BE2C (cell line): Measurements from ENCODE around the gene RALBP1.
"Not testable (repeated sequence)": the region's sequence is repeated elsewhere in the genome, so short reads cannot be mapped to it uniquely, and the experiment has no call there.

Source experiments
- DNase-seq: peaks from one replicate; pipeline ENCODE4 v3.0.0-alpha.2; 2020
- H3K27me3 ChIP-seq: fragments of 250-450 bp; sonication (Bioruptor Pico); 2 replicates; pipeline ENCODE4 v1.5.1; 2020; ENCODE audit warnings: mild to moderate bottlenecking
- H3K36me3 ChIP-seq: fragments of 250-450 bp; sonication (Bioruptor Pico); 2 replicates; pipeline ENCODE4 v1.5.1; 2020; ENCODE audit warnings: mild to moderate bottlenecking
- H3K4me1 ChIP-seq: fragments of 250-450 bp; sonication (Bioruptor Pico); 2 replicates; pipeline ENCODE4 v1.5.1; 2020
- H3K4me3 ChIP-seq: 2 replicates; pipeline ENCODE4 v1.5.1; 2011; ENCODE audit warnings: low read depth, low read length
- H3K9me3 ChIP-seq: fragments of 250-450 bp; sonication (Bioruptor Pico); 2 replicates; pipeline ENCODE4 v1.5.1; 2020
- TF ChIP-seq, protein P1 (sequence below): IDR thresholded peaks from 2 replicates; pipeline ENCODE4 v1.5.1; 2012; ENCODE audit warnings: mild to moderate bottlenecking, low read depth, low read length

The RALBP1 gene

DNA sequence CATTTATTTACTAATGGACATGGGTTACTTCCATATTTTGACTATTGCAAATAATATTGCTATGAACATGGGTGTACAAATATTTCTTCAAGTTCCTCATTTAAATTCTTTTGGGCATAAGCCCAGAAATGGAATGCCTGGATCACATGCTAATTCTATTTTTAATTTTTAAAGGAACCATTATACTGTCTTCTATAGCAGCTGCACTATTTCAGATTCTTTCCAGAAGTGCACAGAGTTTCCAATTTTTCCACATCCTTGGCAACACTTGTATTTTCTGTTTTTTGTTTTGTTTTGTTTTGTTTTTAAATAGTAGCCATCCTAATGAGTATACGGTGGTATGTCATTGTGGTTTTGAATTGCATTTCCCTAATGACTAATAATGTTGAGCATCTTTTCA is 8.5 kb upstream of the RALBP1 start:
- Histone ChIP-seq H3K36me3 (no peaks in the 10 kb centered on the region), H3K9me3 (no peaks in the 10 kb centered on the region), H3K4me1 (no peaks in the 10 kb centered on the region), H3K4me3 (no peak overlapping the region), H3K27me3 (no peaks in the 10 kb centered on the region)
- TF ChIP-seq, protein P1, sequence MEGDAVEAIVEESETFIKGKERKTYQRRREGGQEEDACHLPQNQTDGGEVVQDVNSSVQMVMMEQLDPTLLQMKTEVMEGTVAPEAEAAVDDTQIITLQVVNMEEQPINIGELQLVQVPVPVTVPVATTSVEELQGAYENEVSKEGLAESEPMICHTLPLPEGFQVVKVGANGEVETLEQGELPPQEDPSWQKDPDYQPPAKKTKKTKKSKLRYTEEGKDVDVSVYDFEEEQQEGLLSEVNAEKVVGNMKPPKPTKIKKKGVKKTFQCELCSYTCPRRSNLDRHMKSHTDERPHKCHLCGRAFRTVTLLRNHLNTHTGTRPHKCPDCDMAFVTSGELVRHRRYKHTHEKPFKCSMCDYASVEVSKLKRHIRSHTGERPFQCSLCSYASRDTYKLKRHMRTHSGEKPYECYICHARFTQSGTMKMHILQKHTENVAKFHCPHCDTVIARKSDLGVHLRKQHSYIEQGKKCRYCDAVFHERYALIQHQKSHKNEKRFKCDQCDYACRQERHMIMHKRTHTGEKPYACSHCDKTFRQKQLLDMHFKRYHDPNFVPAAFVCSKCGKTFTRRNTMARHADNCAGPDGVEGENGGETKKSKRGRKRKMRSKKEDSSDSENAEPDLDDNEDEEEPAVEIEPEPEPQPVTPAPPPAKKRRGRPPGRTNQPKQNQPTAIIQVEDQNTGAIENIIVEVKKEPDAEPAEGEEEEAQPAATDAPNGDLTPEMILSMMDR = no peak
- no peak for DNase-seq

DNA sequence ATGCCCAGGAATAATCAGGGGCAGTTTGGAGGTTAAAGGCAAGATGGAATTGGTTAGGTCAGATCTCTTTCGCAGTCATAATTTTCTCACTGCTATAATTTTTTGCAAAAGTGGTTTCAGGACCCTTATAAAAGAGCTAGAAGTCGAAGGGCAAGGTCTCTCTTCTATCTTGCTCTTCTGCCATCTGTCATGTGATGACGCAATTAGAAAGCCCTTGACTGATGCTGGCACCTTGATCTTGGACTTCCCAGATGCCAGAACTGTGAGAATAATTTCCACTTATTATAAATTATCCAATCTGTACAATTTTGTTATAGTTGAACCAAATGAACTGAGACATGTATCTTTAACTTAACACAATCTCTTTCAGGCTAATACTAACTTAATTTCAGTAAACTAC is 6.3 kb upstream of the RALBP1 start:
- Histone ChIP-seq H3K27me3 (no peaks in the 10 kb centered on the region), H3K4me1 (no peaks in the 10 kb centered on the region), H3K36me3 (no peaks in the 10 kb centered on the region), H3K9me3 (no peaks in the 10 kb centered on the region), H3K4me3 (no peak overlapping the region)
- no peak for DNase-seq
- TF ChIP-seq, protein P1 = no peak

DNA sequence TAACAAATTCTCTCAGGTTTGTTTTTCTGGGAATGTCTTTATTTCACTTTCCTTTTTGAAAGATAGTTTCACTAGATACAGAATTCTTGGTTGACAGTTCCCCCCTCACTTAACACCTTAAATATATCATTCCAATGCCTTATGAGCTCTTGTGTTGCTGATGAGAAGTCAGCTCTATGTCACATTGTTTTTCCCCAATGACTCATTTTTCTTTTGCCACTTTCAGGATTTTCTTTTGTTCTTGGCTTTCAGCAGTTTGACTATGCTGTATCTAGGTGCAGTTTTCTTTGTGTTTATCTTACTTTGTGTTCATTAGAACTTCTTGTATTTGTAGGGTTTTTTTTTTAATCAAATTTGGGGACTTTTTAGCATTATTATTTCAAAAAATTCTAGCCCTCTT is 5.6 kb upstream of the RALBP1 start:
- Histone ChIP-seq H3K9me3 (no peaks in the 10 kb centered on the region), H3K4me3 (no peak overlapping the region), H3K27me3 (no peaks in the 10 kb centered on the region), H3K36me3 (no peaks in the 10 kb centered on the region), H3K4me1 (no peaks in the 10 kb centered on the region)
- no peak for DNase-seq
- TF ChIP-seq, protein P1 = no peak

DNA sequence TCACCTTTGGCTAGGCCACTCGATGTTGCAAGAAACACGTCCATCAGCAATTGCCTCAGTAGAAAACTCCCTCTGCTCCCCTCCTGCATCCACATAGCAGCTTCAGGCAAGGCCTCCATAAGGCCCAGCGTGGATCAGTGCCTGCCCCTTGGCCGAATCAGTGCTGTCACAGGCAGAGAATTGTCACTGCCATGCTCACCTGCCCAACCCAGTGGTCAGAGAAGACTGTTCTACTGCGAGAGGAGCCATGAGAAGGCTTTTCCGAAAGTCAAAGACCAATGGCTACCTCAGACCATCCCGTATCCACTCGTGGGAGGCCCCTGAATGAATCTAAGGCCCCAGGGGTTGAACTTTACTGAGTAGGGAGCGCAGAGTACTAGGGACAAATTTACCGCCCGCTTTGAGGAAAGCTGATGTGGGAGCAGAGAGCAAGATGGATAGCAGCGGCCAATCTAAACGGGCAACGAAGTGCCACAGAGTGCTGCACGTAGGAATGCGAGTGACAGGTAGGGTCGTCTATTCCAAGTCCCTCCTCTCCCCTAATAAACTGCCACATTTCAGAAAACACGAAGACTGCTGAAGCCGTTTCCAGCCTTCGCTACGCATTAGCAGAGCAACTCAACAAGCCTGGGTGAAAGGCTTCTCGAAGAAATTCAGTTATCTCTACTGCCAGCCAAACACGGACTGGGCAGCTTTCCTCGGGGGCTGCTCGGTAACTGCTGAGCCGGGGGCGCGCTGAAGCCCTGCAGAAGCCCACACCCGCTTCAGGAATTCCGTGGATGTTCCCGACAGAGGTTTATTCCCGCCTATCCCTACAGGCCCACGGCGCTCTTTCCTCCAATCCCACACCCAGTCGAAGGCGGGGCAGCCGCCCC is 968 bp upstream of the RALBP1 start:
- no peaks in the 10 kb centered on the region for H3K4me1 ChIP-seq
- H3K36me3 ChIP-seq = no peaks in the 10 kb centered on the region
- DNase-seq = peak; percentile 73
- no peaks in the 10 kb centered on the region for H3K9me3 ChIP-seq
- TF ChIP-seq, protein P1 = no peak
- peak overlapping the region; percentile 72 for H3K4me3 ChIP-seq
- no peaks in the 10 kb centered on the region for H3K27me3 ChIP-seq

DNA sequence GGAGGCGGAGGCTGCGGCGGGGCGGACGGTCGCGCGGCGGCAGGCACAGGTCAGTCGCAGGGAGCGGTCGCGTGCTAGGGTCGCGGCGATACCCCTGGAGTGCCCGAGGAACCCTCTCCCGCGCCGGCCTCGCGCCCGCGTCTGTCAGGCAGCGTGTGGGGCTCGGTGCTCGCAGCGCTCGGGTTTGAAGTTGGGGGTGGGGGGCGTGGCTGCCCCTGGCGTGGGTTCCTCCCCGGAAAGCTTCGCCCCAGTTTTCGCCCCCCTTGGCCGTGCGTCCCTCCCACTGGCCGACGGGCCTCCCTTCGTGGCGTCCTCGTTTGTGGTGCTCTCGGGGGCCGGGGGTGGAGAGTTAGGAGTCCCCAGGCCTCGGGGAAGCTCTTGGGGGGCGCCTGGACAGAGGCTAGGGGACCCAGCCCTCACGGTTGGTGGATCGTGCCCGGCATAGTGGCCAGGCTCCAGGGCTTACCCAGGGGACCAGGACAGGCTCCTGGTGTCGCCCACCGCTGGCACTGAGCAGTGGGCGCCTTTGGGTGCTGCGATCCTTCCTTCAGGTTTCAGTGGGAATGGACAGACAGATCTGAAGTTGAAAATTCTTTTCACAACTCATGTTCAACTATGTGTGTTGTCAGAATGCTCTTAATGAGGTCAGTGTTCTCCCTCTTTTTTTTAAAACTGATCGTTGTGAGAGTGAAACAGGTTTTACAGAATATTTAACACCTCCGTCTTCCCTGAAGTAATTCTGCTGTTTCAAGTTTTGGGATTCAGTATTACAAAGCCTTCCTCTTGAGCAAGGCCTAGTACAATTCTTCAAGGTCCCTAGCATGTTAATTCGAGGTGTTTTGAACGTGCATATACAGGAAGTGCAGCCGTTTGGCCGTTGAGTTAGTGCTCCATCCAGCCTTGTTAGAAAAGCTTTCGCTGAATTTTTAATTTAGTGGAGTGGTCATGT is 604 bp downstream of the RALBP1 start:
- H3K4me3 ChIP-seq = peak overlapping the region; percentile 72
- H3K27me3 ChIP-seq = no peaks in the 10 kb centered on the region
- no peaks in the 10 kb centered on the region for H3K36me3 ChIP-seq
- H3K9me3 ChIP-seq = no peaks in the 10 kb centered on the region
- no peak for DNase-seq
- TF ChIP-seq, protein P1 = no peak
- H3K4me1 ChIP-seq = no peaks in the 10 kb centered on the region

DNA sequence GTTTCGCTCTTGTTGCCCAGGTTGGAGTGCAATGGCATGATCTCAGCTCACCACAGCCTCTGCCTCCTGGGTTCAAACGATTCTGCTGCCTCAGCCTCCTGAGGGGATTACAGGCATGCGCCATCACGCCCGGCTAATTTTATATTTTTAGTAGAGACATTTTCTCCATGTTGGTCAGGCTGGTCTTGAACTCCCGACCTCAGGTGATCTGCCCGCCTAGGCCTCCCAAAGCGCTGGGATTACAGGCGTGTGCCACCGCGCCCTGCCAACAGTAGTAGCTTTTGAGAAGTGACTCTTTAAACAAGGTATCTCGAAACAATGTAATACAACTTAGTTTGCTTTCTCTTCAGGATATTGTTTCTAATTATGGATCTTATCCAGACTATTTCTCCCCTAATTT is 1.6 kb downstream of the RALBP1 start:
- not testable (repeated sequence) for H3K4me3 ChIP-seq, H3K4me1 ChIP-seq, H3K9me3 ChIP-seq, H3K27me3 ChIP-seq, DNase-seq, H3K36me3 ChIP-seq
